A673 (cell line): ENCODE results near the gene GPATCH11. TPM values are rescaled to one million over a fixed set of nuclear protein-coding genes. Genes with fewer than 3 reads are reported as not detected.

Source experiments
- BruUV-seq: library from RNA; stranded (reverse); fragments of 400-500 nt; replicated peaks from 2 replicates; lab custom pipeline; 2021; lab: Mats Ljungman, UMichigan
- CTCF ChIA-PET: fragments of 300-600 bp; sonication (Branson Sonifier 250); formaldehyde crosslinking; loops from one replicate; lab custom pipeline; 2022; ENCODE audit warnings: antibody characterized with exemption; lab: Charles Lee
- POLR2A ChIA-PET: fragments of 300-600 bp; sonication (Branson Sonifier 250); formaldehyde crosslinking; loops from one replicate; lab custom pipeline; 2022; ENCODE audit warnings: antibody characterized with exemption; ENCODE audit not compliant: low non-redundant PET; lab: Charles Lee
- DNase-seq: peaks from one replicate; pipeline ENCODE4 v3.0.0-alpha.2; 2015; ENCODE audit warnings: low spot score
- H3K27ac ChIP-seq: fragments of 200-600 bp; sonication (generic); 2 replicates; pipeline ENCODE4 v1.5.1; 2016; ENCODE audit warnings: mixed run types, low read depth, mild to moderate bottlenecking, mixed read lengths, antibody characterized with exemption, low read length; ENCODE audit not compliant: poor library complexity, severe bottlenecking
- H3K27me3 ChIP-seq: fragments of 200-600 bp; sonication (generic); replicated peaks from 2 replicates; pipeline ENCODE4 v1.6.1; 2017; ENCODE audit warnings: mixed run types, low read depth, mild to moderate bottlenecking, mixed read lengths, antibody characterized with exemption, low read length; ENCODE audit not compliant: insufficient read depth, poor library complexity
- H3K36me3 ChIP-seq: fragments of 200-600 bp; sonication (generic); 2 replicates; pipeline ENCODE4 v1.6.1; 2016; ENCODE audit warnings: mixed run types, mild to moderate bottlenecking, mixed read lengths, antibody characterized with exemption, low read length; ENCODE audit not compliant: insufficient read depth, poor library complexity, severe bottlenecking
- H3K4me1 ChIP-seq: fragments of 200-600 bp; sonication (generic); 2 replicates; pipeline ENCODE4 v1.6.1; 2017; ENCODE audit warnings: mixed run types, mild to moderate bottlenecking, mixed read lengths, antibody characterized with exemption, low read length; ENCODE audit not compliant: insufficient read depth, poor library complexity, severe bottlenecking
- H3K4me3 ChIP-seq: fragments of 200-600 bp; sonication (generic); 2 replicates; pipeline ENCODE4 v1.5.1; 2016; ENCODE audit warnings: low read depth, mixed run types, mild to moderate bottlenecking, mixed read lengths, low read length; ENCODE audit not compliant: poor library complexity, severe bottlenecking
- H3K9me3 ChIP-seq: fragments of 200-600 bp; sonication (generic); 2 replicates; pipeline ENCODE4 v1.6.1; 2016; ENCODE audit warnings: mixed run types, low read depth, mild to moderate bottlenecking, mixed read lengths, antibody characterized with exemption, low read length; ENCODE audit not compliant: poor library complexity, severe bottlenecking
- CTCF ChIP-seq: fragments of 300-800, 200-600 bp; sonication (generic); conservative IDR thresholded peaks from 2 replicates; pipeline ENCODE4 v1.5.1; 2017; ENCODE audit warnings: low read depth, mild to moderate bottlenecking, antibody characterized with exemption, low read length, moderate library complexity, mixed read lengths
- EZH2 ChIP-seq: fragments of 200-600 bp; sonication (generic); IDR thresholded peaks from 2 replicates; pipeline ENCODE4 v1.6.1; 2017; ENCODE audit warnings: borderline replicate concordance, low read depth, mild to moderate bottlenecking, mixed read lengths, antibody characterized with exemption, low read length; ENCODE audit not compliant: poor library complexity, severe bottlenecking
- intact Hi-C: fragments of 100-400 bp; cut with micrococcal nuclease; formaldehyde crosslinking; loops from one replicate; pipeline ENCODE4 v1.10.0; 2022; ENCODE audit not compliant: unreplicated experiment
- total RNA-seq: library from RNA; stranded (reverse); gene quantifications from 2 replicates; pipeline ENCODE4 v1.2.3, GENCODE V29; 2021

Gene GPATCH11
- total RNA-seq, 1 experiment from 2014 or later = 15.6 TPM

- Histone ChIP-seq H3K27ac (no peak overlapping the region), H3K27me3 (no peaks in the 10 kb centered on the region), H3K4me1 (peaks cover 3% of the 10 kb centered on the region), H3K36me3 (peaks cover 14% of the 10 kb centered on the region), H3K4me3 (no peak overlapping the region), H3K9me3 (no peaks in the 10 kb centered on the region)
- DNase-seq = no peak
- intact Hi-C loops = no loop called here
- BruUV-seq = no TSS peak
- TF ChIP-seq CTCF = no peak
- POLR2A ChIA-PET = no interaction called here
- CTCF ChIA-PET = no interaction called here
Measured at GRCh38 chr2:37085731-37086147, 1.4 kb downstream of the GPATCH11 start.

GRCh38 chr2:37090019-37090477 lies 5.7 kb downstream of the GPATCH11 start:
- intact Hi-C loops = no loop called here
- DNase-seq = no peak
- Histone ChIP-seq H3K4me1 (no peaks in the 10 kb centered on the region), H3K9me3 (no peaks in the 10 kb centered on the region), H3K27me3 (no peaks in the 10 kb centered on the region), H3K4me3 (no peak overlapping the region), H3K36me3 (peaks cover 36% of the 10 kb centered on the region), H3K27ac (no peak overlapping the region)
- ChIA-PET CTCF (no interaction called here), POLR2A (no interaction called here)
- TF ChIP-seq CTCF = no peak
- TF ChIP-seq EZH2 = no peak
- BruUV-seq = no TSS peak

GRCh38 chr2:37091873-37092272 lies 7.6 kb downstream of the GPATCH11 start:
- DNase-seq = no peak
- no peak for TF ChIP-seq EZH2
- TF ChIP-seq CTCF = no peak
- ChIA-PET POLR2A (no interaction called here), CTCF (no interaction called here)
- Histone ChIP-seq H3K36me3 (peaks cover 45% of the 10 kb centered on the region), H3K9me3 (no peaks in the 10 kb centered on the region), H3K4me1 (no peaks in the 10 kb centered on the region), H3K4me3 (no peak overlapping the region), H3K27ac (no peak overlapping the region), H3K27me3 (no peaks in the 10 kb centered on the region)
- intact Hi-C loops = no loop called here
- no TSS peak for BruUV-seq
